Spleen (tissue), 11 donors: Measurements from ENCODE around the gene ADGRV1. TPM values are rescaled to one million over a fixed set of nuclear protein-coding genes. Genes with fewer than 3 reads are reported as not detected.

Source experiments
- DNase-seq: peaks from one replicate; pipeline ENCODE4 v3.0.0-alpha.2; 2020
- H3K27ac ChIP-seq, 8 donors: fragments of 200-600 bp; sonication (generic) in 7 of 8; 1 replicate in 4 of 8; 2 replicates in 4 of 8; pipeline versions ENCODE4 v1.5.0 to v1.8.0; 2016 to 2021; ENCODE audit warnings: inconsistent platforms in 4 of 8, mild to moderate bottlenecking in 4 of 8, moderate library complexity in 1 of 8
- H3K27me3 ChIP-seq, 7 donors: fragments of 200-600 bp; sonication (generic) in 6 of 7; replicated peaks in 1 of 7; 1 replicate in 4 of 7; 2 replicates in 3 of 7; pipeline versions ENCODE4 v1.5.0 to v1.8.0; 2016 to 2021; ENCODE audit warnings: inconsistent platforms in 3 of 7, mild to moderate bottlenecking in 1 of 7
- H3K36me3 ChIP-seq, 6 donors: fragments of 200-600 bp; sonication (generic) in 5 of 6; 1 replicate in 4 of 6; 2 replicates in 2 of 6; pipeline versions ENCODE4 v1.5.0 to v1.8.0; 2016 to 2021; ENCODE audit warnings: inconsistent platforms in 2 of 6
- H3K4me1 ChIP-seq, 6 donors: fragments of 200-600 bp; sonication (generic) in 5 of 6; 1 replicate in 3 of 6; 2 replicates in 3 of 6; pipeline versions ENCODE4 v1.5.0 to v1.8.0; 2016 to 2021; ENCODE audit warnings: inconsistent platforms in 3 of 6
- H3K4me3 ChIP-seq, 8 donors: fragments of 200-600 bp; sonication (generic) in 7 of 8; 1 replicate in 4 of 8; 2 replicates in 4 of 8; pipeline versions ENCODE4 v1.5.0 to v1.8.0; 2016 to 2021; ENCODE audit warnings: inconsistent platforms in 4 of 8, mild to moderate bottlenecking in 4 of 8, moderate library complexity in 2 of 8
- H3K9me3 ChIP-seq, 8 donors: fragments of 200-600 bp; sonication (generic) in 7 of 8; 1 replicate in 4 of 8; 2 replicates in 4 of 8; pipeline versions ENCODE4 v1.5.0 to v1.8.0; 2016 to 2021; ENCODE audit warnings: inconsistent platforms in 4 of 8
- CTCF ChIP-seq, 11 experiments: fragments of 200-600 bp in 7 of 11; fragments of 450-650 bp in 4 of 11; sonication (generic) in 4 of 11; IDR thresholded peaks in 8 of 11; conservative IDR thresholded peaks in 3 of 11; 1 replicate in 7 of 11; 2 replicates in 4 of 11; pipeline versions ENCODE4 v1.4.0 to v1.8.0; 2016 to 2021; ENCODE audit warnings: antibody characterized with exemption in 11 of 11, inconsistent platforms in 4 of 11, mild to moderate bottlenecking in 1 of 11
- POLR2A ChIP-seq, 3 donors: fragments of 450-650 bp; IDR thresholded peaks; one replicate each; pipeline ENCODE4 v1.5.1; 2017; ENCODE audit warnings: antibody characterized with exemption in 3 of 3, mild to moderate bottlenecking in 1 of 3
- POLR2AphosphoS5 ChIP-seq, 3 donors: sonication (generic); formaldehyde crosslinking; IDR thresholded peaks; one replicate each; pipeline ENCODE4 v1.5.1; 2017; ENCODE audit warnings: antibody characterized with exemption in 3 of 3
- WGBS, 5 donors: extraction: QIAGEN DNeasy Blood & Tissue Kit in 3 of 5; methylation state at CpG; one replicate each; pipeline versions ENCODE4 v1.1.5 to v1.1.7; 2013 to 2018; 5-methylcytosine and 5-hydroxymethylcytosine counted together
- intact Hi-C: fragments of 100-400 bp; cut with DNase I; formaldehyde crosslinking; loops from one replicate; pipeline ENCODE4 v1.15.0; 2023; ENCODE audit warnings: low total_unique reads
- polyA plus RNA-seq, 3 donors: library from polyadenylated mRNA; stranded (reverse); fragments of 200-250 nt; gene quantifications; one replicate each; pipeline ENCODE4 v1.2.1, GENCODE V29; 2013
- total RNA-seq, 7 donors: library from RNA; depleted of rRNA in 3 of 7; stranded (reverse); fragments of >200 nt in 3 of 7; fragmentation: NEBNext Ultra II Directional in 4 of 7; extraction: Animal tissue kit (Norgen Biotek cat#: 25700) in 4 of 7; gene quantifications; one replicate each; pipeline versions ENCODE4 v1.1.0 to v1.2.1, GENCODE V29; 2016 to 2021
- donor health status: healthy with polysubstance abuse.
- donor health status: DM: no; HTN: no; CAD: no; lungs with moderate emphysema.
- donor health status: DM: no; HTN: no; CAD: no.
- donor health status: Bipolar disorder and iron deficiency.
- donor health status: healthy.
- donor health status: DM: no; HTN: no; CAD: no.
- donor health status: DM: yes; HTN: yes; CAD: no.

ADGRV1 gene
- total and polyA plus RNA-seq, 10 donors: 0.08 to 0.69 (median 0.28) TPM; not detected in 3

GRCh38 chr5:91103353-91104061 lies 544.9 kb downstream of the ADGRV1 start:
- no peak overlapping the region for H3K27ac ChIP-seq
- no peak for DNase-seq
- peaks cover 0 to 6% (median 0%) of the 10 kb centered on the region in 6 donors for H3K4me1 ChIP-seq
- WGBS, 5 donors: 64 to 88% (median 81%) methylated on average over 6 of the region's 6 CpGs
- H3K36me3 ChIP-seq: no peaks in the 10 kb centered on the region
- H3K4me3 ChIP-seq: no peak overlapping the region
- intact Hi-C loops: loop anchor here (10.0 kb wide), 2 partner anchors 239 to 291 kb away; no protein-coding TSS in a partner anchor
- H3K27me3 ChIP-seq: no peaks in the 10 kb centered on the region
- peaks cover 0 to 5% (median 0%) of the 10 kb centered on the region in 8 donors for H3K9me3 ChIP-seq
- no peak for TF ChIP-seq CTCF (IDR thresholded peaks at IDR 0.05 in 8 of 11, conservative IDR thresholded peaks at IDR 0.05 in 3 of 11)
- no peak for TF ChIP-seq POLR2A (IDR thresholded peaks at IDR 0.05)
- TF ChIP-seq POLR2AphosphoS5 (IDR thresholded peaks at IDR 0.05): no peak

- H3K4me1 ChIP-seq: peaks cover 0 to 6% (median 0%) of the 10 kb centered on the region in 6 donors
- 89 to 98% (median 96%) methylated on average over 1 of the region's 1 CpG for WGBS, 5 donors
- H3K9me3 ChIP-seq: peaks cover 0 to 5% (median 0%) of the 10 kb centered on the region in 8 donors
- no peak overlapping the region for H3K4me3 ChIP-seq
- no peak overlapping the region for H3K27ac ChIP-seq
- H3K36me3 ChIP-seq: no peaks in the 10 kb centered on the region
- TF ChIP-seq CTCF (IDR thresholded peaks at IDR 0.05 in 8 of 11, conservative IDR thresholded peaks at IDR 0.05 in 3 of 11): no peak
- TF ChIP-seq POLR2AphosphoS5 (IDR thresholded peaks at IDR 0.05): no peak
- TF ChIP-seq POLR2A (IDR thresholded peaks at IDR 0.05): no peak
- no peak for DNase-seq
- intact Hi-C loops: loop anchor here (10.0 kb wide), 2 partner anchors 239 to 291 kb away; no protein-coding TSS in a partner anchor
- H3K27me3 ChIP-seq: no peaks in the 10 kb centered on the region
Measured at GRCh38 chr5:91104062-91104448, 545.5 kb downstream of the ADGRV1 start.

- H3K4me1 ChIP-seq: peaks cover 0 to 1% (median 0%) of the 10 kb centered on the region in 6 donors
- no peaks in the 10 kb centered on the region for H3K27me3 ChIP-seq
- no peak for DNase-seq
- intact Hi-C loops: loop anchor here (10.0 kb wide), 2 partner anchors 242 to 288 kb away; no protein-coding TSS in a partner anchor
- no peaks in the 10 kb centered on the region for H3K36me3 ChIP-seq
- no peak for TF ChIP-seq POLR2AphosphoS5 (IDR thresholded peaks at IDR 0.05)
- TF ChIP-seq CTCF (IDR thresholded peaks at IDR 0.05 in 8 of 11, conservative IDR thresholded peaks at IDR 0.05 in 3 of 11): no peak
- no peak for TF ChIP-seq POLR2A (IDR thresholded peaks at IDR 0.05)
- no peak overlapping the region for H3K27ac ChIP-seq
- H3K9me3 ChIP-seq: peaks cover 0 to 5% (median 0%) of the 10 kb centered on the region in 8 donors
- WGBS, 5 donors: 84 to 89% (median 88%) methylated on average over 8 of the region's 8 CpGs
- no peak overlapping the region for H3K4me3 ChIP-seq
Measured at GRCh38 chr5:91106842-91107511, 548.4 kb downstream of the ADGRV1 start.

- no peak overlapping the region for H3K27ac ChIP-seq
- intact Hi-C loops: loop anchor here (10.0 kb wide), 2 partner anchors 245 to 285 kb away; no protein-coding TSS in a partner anchor
- 68 to 84% (median 80%) methylated on average over 1 of the region's 1 CpG for WGBS, 5 donors
- no peaks in the 10 kb centered on the region for H3K27me3 ChIP-seq
- peaks cover 0 to 8% (median 5%) of the 10 kb centered on the region in 6 donors for H3K4me1 ChIP-seq
- no peaks in the 10 kb centered on the region for H3K36me3 ChIP-seq
- H3K9me3 ChIP-seq: peaks cover 0 to 5% (median 0%) of the 10 kb centered on the region in 8 donors
- no peak for DNase-seq
- TF ChIP-seq POLR2A (IDR thresholded peaks at IDR 0.05) (no peak), CTCF (IDR thresholded peaks at IDR 0.05 in 8 of 11, conservative IDR thresholded peaks at IDR 0.05 in 3 of 11) (no peak), POLR2AphosphoS5 (IDR thresholded peaks at IDR 0.05) (no peak)
- H3K4me3 ChIP-seq: no peak overlapping the region
Measured at GRCh38 chr5:91109634-91110033, 551.0 kb downstream of the ADGRV1 start.
